Measurements from ENCODE around the gene IGFBP7. TPM values are rescaled to one million over a fixed set of nuclear protein-coding genes. Genes with fewer than 3 reads are reported as not detected.

Gene IGFBP7
- polyA plus RNA-seq, 6 donors from 2014 or later = 0.24 to 1.1 (median 0.86) TPM; not detected in 3

DNA sequence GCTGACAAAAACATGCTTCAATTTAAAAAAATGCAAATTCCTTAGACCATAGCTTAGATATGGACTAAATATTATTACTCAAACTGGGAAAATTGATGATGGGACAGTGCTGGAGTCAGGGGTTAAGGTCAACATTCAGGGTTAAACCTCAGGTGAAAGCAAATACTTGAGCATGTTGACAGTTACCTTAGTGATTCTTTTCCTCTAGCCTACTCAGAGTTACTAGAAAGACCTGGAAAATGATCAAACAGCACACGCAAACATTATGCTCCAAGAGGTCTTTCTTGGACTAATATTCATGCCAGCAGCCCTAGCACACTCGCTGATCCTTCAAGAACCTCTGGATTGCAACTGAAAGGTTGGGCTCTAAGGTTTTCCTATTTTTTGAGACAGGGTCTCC, 10.8 kb downstream of the IGFBP7 start:
- ATAC-seq (ENCODE audit: low read depth in 2 of 2) (no peak), DNase-seq (no peak)
- H3K9me3 Mint-ChIP-seq = no peaks in the 10 kb centered on the region
- H3K36me3 Mint-ChIP-seq = no peaks in the 10 kb centered on the region
- no peak overlapping the region for H3K4me3 Mint-ChIP-seq
- H3K27me3 Mint-ChIP-seq = no peaks in the 10 kb centered on the region
- H3K4me1 Mint-ChIP-seq = no peaks in the 10 kb centered on the region
- H3K27ac Mint-ChIP-seq = no peak overlapping the region

DNA sequence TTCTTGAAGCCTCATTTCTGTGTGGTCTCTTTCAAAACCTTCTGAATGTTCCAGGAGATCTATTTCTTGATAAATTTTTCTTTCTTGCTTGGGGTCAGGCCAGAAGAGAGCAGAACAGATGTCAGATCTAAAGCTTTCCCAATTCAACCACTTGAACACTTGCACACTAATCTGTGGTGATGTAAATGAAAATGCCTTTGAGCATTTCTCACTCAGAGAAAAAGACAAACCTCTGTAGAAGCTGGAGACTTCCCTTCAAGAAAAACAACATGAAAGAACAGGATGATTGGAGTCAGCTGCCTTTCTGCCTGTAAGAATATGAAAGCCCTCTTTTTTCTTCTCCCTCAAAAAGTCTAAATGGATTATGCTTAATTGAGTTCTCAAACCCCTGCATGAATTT, 11.2 kb downstream of the IGFBP7 start:
- H3K36me3 Mint-ChIP-seq = no peaks in the 10 kb centered on the region
- no peaks in the 10 kb centered on the region for H3K4me1 Mint-ChIP-seq
- H3K27me3 Mint-ChIP-seq = no peaks in the 10 kb centered on the region
- no peak overlapping the region for H3K27ac Mint-ChIP-seq
- DNase-seq (no peak), ATAC-seq (ENCODE audit: low read depth in 2 of 2) (no peak)
- H3K4me3 Mint-ChIP-seq = no peak overlapping the region
- H3K9me3 Mint-ChIP-seq = no peaks in the 10 kb centered on the region

DNA sequence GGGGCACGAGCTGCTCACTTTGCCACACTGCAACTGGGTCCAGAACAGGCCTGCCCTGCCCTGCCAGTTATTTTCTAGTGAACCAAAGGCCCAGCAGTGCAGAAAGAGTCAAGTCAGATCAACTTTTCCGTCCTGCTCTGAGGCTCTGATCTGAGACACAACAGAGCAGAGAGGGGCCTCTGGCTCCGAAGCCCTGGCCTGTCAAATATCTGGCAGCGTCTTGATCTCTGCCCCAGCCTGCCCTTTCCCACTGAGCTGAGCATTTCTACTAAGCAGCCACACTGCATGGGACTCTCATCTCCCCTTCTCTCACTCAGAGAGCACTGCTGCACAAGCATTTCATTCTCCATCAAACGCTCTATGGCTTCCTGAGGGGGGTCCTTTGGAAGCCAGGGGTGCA, 11.8 kb downstream of the IGFBP7 start:
- H3K27ac Mint-ChIP-seq = no peak overlapping the region
- peak overlapping the region in 1 of 8 donors; percentile 31 for H3K4me3 Mint-ChIP-seq
- no peaks in the 10 kb centered on the region for H3K9me3 Mint-ChIP-seq
- no peaks in the 10 kb centered on the region for H3K27me3 Mint-ChIP-seq
- no peaks in the 10 kb centered on the region for H3K36me3 Mint-ChIP-seq
- ATAC-seq (ENCODE audit: low read depth in 2 of 2) (no peak), DNase-seq (no peak)
- H3K4me1 Mint-ChIP-seq = no peaks in the 10 kb centered on the region

DNA sequence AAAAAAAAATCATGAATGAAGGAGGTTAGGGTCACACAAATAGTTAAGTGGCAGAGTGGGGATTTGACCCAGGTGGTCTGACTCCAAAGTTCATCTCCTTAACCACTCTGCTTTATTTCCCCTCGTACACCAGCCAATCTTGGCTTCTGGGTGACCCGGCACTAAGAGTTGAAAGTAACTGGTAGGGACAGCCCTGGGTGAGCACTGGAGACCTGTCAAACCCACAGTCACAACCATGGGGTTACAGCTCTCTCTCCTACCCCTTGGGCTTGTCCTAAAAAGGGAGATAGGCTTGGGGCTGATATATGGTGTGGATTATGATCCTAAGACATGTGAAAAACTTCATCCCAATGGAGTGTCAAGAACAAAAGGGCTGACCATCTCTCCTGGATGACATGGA, 12.5 kb downstream of the IGFBP7 start:
- Mint-ChIP-seq H3K9me3 (no peaks in the 10 kb centered on the region), H3K4me1 (no peaks in the 10 kb centered on the region)
- ATAC-seq (ENCODE audit: low read depth in 2 of 2) = no peak

DNA sequence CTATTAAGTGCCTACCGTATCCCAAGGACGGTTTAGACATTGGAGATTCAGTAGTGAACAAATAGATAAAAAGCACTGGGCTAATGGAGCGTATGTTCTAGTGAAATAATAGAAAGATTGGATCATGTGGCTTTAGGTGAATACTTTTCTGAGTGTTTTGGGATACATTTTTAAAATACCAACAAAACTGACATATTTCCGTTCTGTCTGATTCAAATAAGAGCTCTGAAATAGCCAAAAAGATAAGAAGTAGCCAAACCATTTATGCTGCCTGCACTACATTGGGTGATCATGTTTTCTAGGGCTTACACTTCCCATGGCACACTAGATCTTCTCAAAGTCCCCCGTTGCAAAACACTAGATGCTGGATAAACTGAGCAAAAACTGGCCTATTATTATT, 14.2 kb downstream of the IGFBP7 start:
- no peaks in the 10 kb centered on the region for H3K36me3 Mint-ChIP-seq

More for the DNA sequence above, 12.5 kb downstream of the IGFBP7 start:
- DNase-seq = no peak
- Mint-ChIP-seq H3K36me3 (no peaks in the 10 kb centered on the region), H3K27ac (no peak overlapping the region), H3K27me3 (no peaks in the 10 kb centered on the region), H3K4me3 (no peak overlapping the region)

DNA sequence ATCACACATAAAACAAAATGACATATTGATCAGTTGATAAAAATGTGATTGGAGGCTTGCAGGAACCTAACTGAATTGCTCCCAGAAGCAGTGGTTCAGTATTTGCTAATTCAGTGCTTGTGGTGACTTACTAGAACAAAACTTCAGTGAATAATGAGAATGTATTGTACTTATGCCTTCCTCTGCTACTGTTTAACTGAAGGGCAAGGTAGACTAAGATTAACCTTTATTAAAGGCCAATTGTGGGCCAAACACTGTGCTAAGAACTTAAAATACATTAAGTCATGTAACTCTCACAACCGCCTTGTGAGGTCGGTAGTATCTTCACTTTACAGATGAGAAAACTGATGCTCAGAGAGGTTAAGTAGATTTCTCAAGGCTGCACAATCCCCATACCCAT, 14.9 kb downstream of the IGFBP7 start:
- DNase-seq (no peak), ATAC-seq (ENCODE audit: low read depth in 2 of 2) (no peak)
- H3K27me3 Mint-ChIP-seq = no peaks in the 10 kb centered on the region
- H3K9me3 Mint-ChIP-seq = no peaks in the 10 kb centered on the region
- H3K4me3 Mint-ChIP-seq = no peak overlapping the region
- H3K36me3 Mint-ChIP-seq = no peaks in the 10 kb centered on the region
- H3K4me1 Mint-ChIP-seq = no peaks in the 10 kb centered on the region
- no peak overlapping the region for H3K27ac Mint-ChIP-seq

More for the DNA sequence above, 14.2 kb downstream of the IGFBP7 start:
- H3K9me3 Mint-ChIP-seq = no peaks in the 10 kb centered on the region
- H3K27me3 Mint-ChIP-seq = no peaks in the 10 kb centered on the region
- ATAC-seq (ENCODE audit: low read depth in 2 of 2) = no peak
- H3K27ac Mint-ChIP-seq = peak overlapping the region in 1 of 6 donors; percentile 14
- H3K4me1 Mint-ChIP-seq = no peaks in the 10 kb centered on the region
- DNase-seq = no peak
- H3K4me3 Mint-ChIP-seq = no peak overlapping the region

DNA sequence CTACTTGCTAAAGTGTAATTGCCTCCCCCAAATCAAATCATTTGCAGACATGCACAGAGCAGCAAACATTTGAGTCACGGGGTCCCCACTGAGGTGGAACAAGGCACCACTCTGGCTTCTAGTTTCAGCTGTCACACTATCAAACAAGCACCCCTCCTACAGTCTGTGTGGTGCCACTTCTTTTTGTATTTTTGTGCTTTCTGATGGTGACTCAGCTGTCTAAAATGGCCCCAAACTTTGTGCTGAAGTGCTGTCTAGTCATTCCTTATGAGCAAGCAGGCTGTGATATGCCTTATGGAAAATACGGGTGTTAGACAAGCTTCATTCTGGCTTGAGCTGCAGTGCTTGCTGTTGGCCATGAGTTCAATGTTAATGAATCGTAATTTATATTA, 15.4 kb downstream of the IGFBP7 start:
- H3K9me3 Mint-ChIP-seq = no peaks in the 10 kb centered on the region
- no peak overlapping the region for H3K27ac Mint-ChIP-seq
- ATAC-seq (ENCODE audit: low read depth in 2 of 2) (no peak), DNase-seq (no peak)
- H3K4me3 Mint-ChIP-seq = no peak overlapping the region
- H3K4me1 Mint-ChIP-seq = no peaks in the 10 kb centered on the region
- no peaks in the 10 kb centered on the region for H3K27me3 Mint-ChIP-seq
- H3K36me3 Mint-ChIP-seq = no peaks in the 10 kb centered on the region

DNA sequence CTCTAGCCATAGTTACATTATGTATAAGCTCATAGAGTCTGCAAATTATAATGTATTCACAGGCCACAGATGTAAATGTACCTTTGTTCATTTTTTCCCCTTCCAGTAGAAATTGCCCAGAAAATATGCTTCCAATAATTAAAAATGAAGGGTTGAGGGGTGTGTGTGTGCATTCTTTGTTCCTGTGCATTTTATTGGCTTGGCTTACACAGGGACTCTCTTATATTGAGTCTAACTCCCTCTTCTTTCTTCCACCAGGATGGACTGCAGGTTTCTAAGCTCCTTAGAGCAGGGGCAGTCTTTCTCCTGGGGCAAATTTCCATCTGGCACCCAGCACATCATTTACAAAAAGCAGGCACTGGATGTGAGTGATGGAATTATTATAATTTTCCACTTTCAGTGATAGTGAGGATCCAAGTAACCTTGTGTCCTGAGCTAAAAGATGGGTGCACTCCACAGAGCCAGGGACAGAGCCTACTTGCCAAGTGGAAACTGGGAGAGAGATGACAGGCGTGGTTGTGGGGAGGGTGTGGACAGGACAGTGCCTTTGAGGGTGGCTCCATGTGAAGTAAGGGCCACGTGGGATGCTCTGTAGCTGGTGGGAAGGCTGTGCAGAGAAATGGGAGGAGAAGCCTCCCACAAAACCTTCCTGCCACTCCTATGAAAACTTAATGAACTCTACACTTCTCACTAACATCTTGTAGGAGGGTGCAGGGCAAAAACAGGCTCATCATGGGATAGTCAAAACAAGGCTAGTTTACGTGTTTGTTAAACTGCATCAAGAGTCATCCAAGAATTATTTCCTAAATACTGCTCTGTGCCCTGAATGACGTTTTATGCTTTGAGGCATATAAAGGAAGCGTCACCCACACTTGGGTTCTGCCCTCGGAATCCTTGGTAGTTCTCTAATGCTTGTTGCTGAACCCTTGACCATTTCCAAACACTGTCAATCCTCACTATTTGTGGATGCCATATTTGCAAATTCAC, 16.0 kb downstream of the IGFBP7 start:
- H3K4me3 Mint-ChIP-seq = peak overlapping the region in 1 of 8 donors; percentile 18
- H3K36me3 Mint-ChIP-seq = no peaks in the 10 kb centered on the region
- H3K27me3 Mint-ChIP-seq = no peaks in the 10 kb centered on the region
- DNase-seq = no peak
- no peaks in the 10 kb centered on the region for H3K9me3 Mint-ChIP-seq
- no peak for ATAC-seq (ENCODE audit: low read depth in 2 of 2)
- H3K4me1 Mint-ChIP-seq = no peaks in the 10 kb centered on the region
- no peak overlapping the region for H3K27ac Mint-ChIP-seq

DNA sequence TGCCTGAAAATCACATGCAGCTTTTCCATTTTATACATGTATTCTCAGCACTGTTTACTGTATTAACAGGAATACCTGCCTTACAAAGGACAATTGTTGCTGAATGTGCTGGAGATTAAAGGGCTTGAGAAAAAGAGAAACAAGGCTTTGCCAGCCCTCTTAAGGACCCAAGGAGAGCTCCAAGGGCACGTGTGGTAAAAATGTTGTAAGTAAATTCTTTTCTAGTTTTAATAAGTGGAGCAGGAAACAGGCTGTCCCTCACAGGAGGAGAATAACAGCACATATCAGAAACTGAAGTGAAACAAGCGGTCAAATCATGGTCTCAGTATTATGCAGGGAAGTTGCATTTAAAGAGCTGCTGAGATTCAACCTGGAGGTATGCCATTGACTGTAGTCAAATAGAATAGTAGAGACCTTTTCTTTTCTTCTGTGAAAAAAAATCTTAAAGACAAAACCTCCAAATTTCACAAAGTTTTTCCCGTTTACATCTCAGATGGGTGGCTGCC, 18.5 kb downstream of the IGFBP7 start:
- no peak overlapping the region for H3K4me3 Mint-ChIP-seq
- peaks cover 0 to 5% (median 0%) of the 10 kb centered on the region in 3 donors for H3K27me3 Mint-ChIP-seq
- H3K27ac Mint-ChIP-seq = no peak overlapping the region
- no peaks in the 10 kb centered on the region for H3K36me3 Mint-ChIP-seq
- no peaks in the 10 kb centered on the region for H3K4me1 Mint-ChIP-seq
- no peak for DNase-seq
- no peak for ATAC-seq (ENCODE audit: low read depth in 2 of 2)
- H3K9me3 Mint-ChIP-seq = no peaks in the 10 kb centered on the region

DNA sequence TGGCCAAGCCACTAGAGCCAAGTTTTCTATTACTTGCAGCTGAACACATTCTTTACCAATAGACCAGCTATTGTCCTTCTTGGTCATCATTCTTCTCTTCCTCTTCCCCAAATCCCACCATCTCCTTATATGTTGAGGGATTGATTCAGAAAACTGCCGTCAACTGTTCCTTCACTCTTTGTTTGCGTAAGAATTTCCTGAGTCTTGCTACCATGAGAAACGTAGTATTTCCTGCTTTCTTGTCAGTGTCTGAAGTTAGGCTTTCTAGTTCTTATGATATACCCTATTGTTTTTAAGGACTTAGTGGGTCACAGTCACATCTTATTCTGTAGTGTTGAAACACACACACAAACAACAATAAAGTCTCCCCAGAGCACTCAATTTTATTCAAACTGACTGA, 20.1 kb downstream of the IGFBP7 start:
- Mint-ChIP-seq H3K4me1 (peaks cover 0 to 9% (median 0%) of the 10 kb centered on the region in 3 donors), H3K4me3 (no peak overlapping the region), H3K27ac (no peak overlapping the region), H3K36me3 (no peaks in the 10 kb centered on the region), H3K27me3 (peaks cover 0 to 5% (median 0%) of the 10 kb centered on the region in 3 donors), H3K9me3 (no peaks in the 10 kb centered on the region)
- no peak for DNase-seq
- ATAC-seq (ENCODE audit: low read depth in 2 of 2) = no peak

DNA sequence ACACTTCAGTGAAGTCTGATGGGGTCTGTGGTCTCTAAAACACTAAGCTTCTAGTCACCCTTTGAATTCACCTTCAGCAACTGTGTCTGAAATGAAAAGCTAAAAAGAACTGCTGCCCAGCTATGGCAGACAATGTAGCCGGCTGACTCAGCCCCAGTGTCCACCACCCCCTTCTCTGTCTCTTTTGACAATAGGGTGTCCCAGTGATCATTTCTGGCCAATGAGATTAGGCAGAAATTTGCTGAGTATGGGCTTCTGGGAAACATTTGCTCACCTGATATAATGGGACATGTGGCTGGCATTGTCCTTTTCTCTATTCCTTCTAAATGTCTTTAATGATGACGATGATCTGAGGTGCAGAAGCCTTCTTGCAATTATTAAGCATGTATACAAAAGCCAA, 20.6 kb downstream of the IGFBP7 start:
- H3K27me3 Mint-ChIP-seq = peaks cover 0 to 5% (median 0%) of the 10 kb centered on the region in 3 donors
- peaks cover 0 to 9% (median 0%) of the 10 kb centered on the region in 3 donors for H3K4me1 Mint-ChIP-seq

DNA sequence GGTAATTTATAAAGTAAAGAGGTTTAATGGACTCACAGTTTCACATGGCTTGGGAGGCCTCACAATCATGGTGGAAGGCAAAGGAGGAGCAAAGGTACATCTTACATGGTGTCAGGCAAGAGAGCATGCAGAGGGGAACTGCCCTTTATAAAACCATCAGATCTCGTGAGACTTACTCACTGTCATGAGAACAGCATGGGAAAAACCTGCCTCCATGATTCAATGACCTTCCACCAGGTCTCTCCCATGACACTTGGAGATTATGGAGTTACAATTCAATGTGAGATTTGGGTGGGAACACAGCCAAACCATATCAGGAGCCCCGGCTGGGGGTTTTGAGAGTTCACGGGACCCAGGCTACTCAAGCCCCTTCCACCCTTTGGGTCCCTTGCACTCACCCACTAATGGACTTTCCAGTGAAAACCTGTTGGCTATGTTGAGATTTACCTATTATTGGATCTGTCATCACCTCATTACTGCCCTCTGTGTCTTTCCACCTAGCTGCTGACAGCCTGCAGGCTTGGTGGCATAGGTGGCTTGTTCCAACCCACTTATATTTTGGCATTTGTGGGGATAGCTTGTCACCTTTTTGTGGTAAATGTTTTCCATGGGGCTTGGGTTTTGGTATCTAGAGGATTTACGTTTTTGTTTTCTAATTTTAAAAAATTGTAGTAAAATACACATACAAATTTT, 24.0 kb downstream of the IGFBP7 start:
- ATAC-seq (ENCODE audit: low read depth in 2 of 2) (no peak), DNase-seq (no peak)
- Mint-ChIP-seq H3K27me3 (peaks cover 0 to 5% (median 0%) of the 10 kb centered on the region in 3 donors), H3K9me3 (no peaks in the 10 kb centered on the region), H3K4me1 (peaks cover 0 to 9% (median 0%) of the 10 kb centered on the region in 3 donors), H3K4me3 (no peak overlapping the region), H3K27ac (no peak overlapping the region), H3K36me3 (no peaks in the 10 kb centered on the region)

More for the DNA sequence above, 20.6 kb downstream of the IGFBP7 start:
- Mint-ChIP-seq H3K9me3 (no peaks in the 10 kb centered on the region), H3K36me3 (no peaks in the 10 kb centered on the region), H3K4me3 (no peak overlapping the region), H3K27ac (no peak overlapping the region)
- no peak for DNase-seq
- ATAC-seq (ENCODE audit: low read depth in 2 of 2) = no peak

DNA sequence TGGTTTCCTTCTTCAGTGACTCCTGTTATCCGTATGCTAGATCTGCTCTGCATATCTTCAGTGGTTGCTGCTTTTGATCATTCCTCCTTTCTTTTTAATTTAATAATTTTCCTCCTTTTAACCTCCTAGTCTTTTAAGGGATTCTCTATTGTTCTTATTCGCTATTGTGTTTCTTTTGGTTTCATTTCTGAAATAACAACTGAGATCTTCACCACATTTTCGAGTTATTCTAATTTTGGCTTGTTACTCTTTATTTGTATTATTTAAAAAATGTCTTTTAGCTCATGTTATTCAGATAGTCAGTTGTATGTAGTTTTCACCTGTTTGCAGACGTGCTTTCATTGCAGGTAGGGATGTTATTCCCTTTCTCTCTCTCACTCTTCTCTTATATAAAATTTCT, 24.9 kb downstream of the IGFBP7 start:
- peaks cover 0 to 5% (median 0%) of the 10 kb centered on the region in 3 donors for H3K27me3 Mint-ChIP-seq
- ATAC-seq (ENCODE audit: low read depth in 2 of 2) = no peak

More for the DNA sequence above, 24.9 kb downstream of the IGFBP7 start:
- Mint-ChIP-seq H3K27ac (peak overlapping the region in 1 of 6 donors; percentile 48), H3K9me3 (no peaks in the 10 kb centered on the region), H3K4me3 (peak overlapping the region in 1 of 8 donors; percentile 30), H3K4me1 (peaks cover 0 to 9% (median 0%) of the 10 kb centered on the region in 3 donors), H3K36me3 (no peaks in the 10 kb centered on the region)
- DNase-seq = no peak
